ENCODE results near the gene FAM81B. TPM values are rescaled to one million over a fixed set of nuclear protein-coding genes. Genes with fewer than 3 reads are reported as not detected.

Gene FAM81B
- total RNA-seq, 1 experiment from 2014 or later, result not detected

- no peak overlapping the region for H3K4me3 Mint-ChIP-seq (ENCODE audit: low read depth, unreplicated experiment)
- no peaks in the 10 kb centered on the region for H3K36me3 Mint-ChIP-seq (ENCODE audit: insufficient read depth, unreplicated experiment)
- DNase-seq, result no peak
- no peaks in the 10 kb centered on the region for H3K27me3 Mint-ChIP-seq (ENCODE audit: unreplicated experiment)
- TF ChIP-seq CTCF (IDR thresholded peaks at IDR 0.05; ENCODE audit: unreplicated experiment), result no peak
- no peaks in the 10 kb centered on the region for H3K4me1 Mint-ChIP-seq (ENCODE audit: low read depth, unreplicated experiment)
- CTCF ChIA-PET, result interaction anchor here (0.7 kb wide), 1 partner anchor 64 kb away, joined by 4 read pairs; no protein-coding TSS in a partner anchor
- H3K27ac Mint-ChIP-seq (ENCODE audit: unreplicated experiment), result no peak overlapping the region
- BruUV-seq (replicated peaks), result no TSS peak
- intact Hi-C loops (cut with micrococcal nuclease; ENCODE audit: unreplicated experiment), result no loop called here
- no peaks in the 10 kb centered on the region for H3K9me3 Mint-ChIP-seq (ENCODE audit: low read depth, unreplicated experiment)
These were observed 33.4 kb downstream of the FAM81B start for GRCh38 chr5:95424526-95424925.

- no peak overlapping the region for H3K27ac Mint-ChIP-seq (ENCODE audit: unreplicated experiment)
- TF ChIP-seq CTCF (IDR thresholded peaks at IDR 0.05; ENCODE audit: unreplicated experiment), result no peak
These were observed 35.1 kb downstream of the FAM81B start for GRCh38 chr5:95426227-95426626.

GRCh38 chr5:95432779-95433178, 41.6 kb downstream of the FAM81B start:
- H3K9me3 Mint-ChIP-seq (ENCODE audit: low read depth, unreplicated experiment), result no peaks in the 10 kb centered on the region
- no peak for TF ChIP-seq CTCF (IDR thresholded peaks at IDR 0.05; ENCODE audit: unreplicated experiment)
- no peak for DNase-seq
- H3K4me1 Mint-ChIP-seq (ENCODE audit: low read depth, unreplicated experiment), result no peaks in the 10 kb centered on the region
- CTCF ChIA-PET, result no interaction called here
- intact Hi-C loops (cut with micrococcal nuclease; ENCODE audit: unreplicated experiment), result no loop called here
- no TSS peak for BruUV-seq (replicated peaks)
- H3K27me3 Mint-ChIP-seq (ENCODE audit: unreplicated experiment), result no peaks in the 10 kb centered on the region
- H3K36me3 Mint-ChIP-seq (ENCODE audit: insufficient read depth, unreplicated experiment), result no peaks in the 10 kb centered on the region
- no peak overlapping the region for H3K4me3 Mint-ChIP-seq (ENCODE audit: low read depth, unreplicated experiment)
- no peak overlapping the region for H3K27ac Mint-ChIP-seq (ENCODE audit: unreplicated experiment)

More at GRCh38 chr5:95426227-95426626, 35.1 kb downstream of the FAM81B start:
- Mint-ChIP-seq H3K36me3 (ENCODE audit: insufficient read depth, unreplicated experiment) (no peaks in the 10 kb centered on the region), H3K27me3 (ENCODE audit: unreplicated experiment) (no peaks in the 10 kb centered on the region), H3K9me3 (ENCODE audit: low read depth, unreplicated experiment) (no peaks in the 10 kb centered on the region), H3K4me3 (ENCODE audit: low read depth, unreplicated experiment) (no peak overlapping the region), H3K4me1 (ENCODE audit: low read depth, unreplicated experiment) (no peaks in the 10 kb centered on the region)
- DNase-seq, result no peak
- intact Hi-C loops (cut with micrococcal nuclease; ENCODE audit: unreplicated experiment), result no loop called here
- BruUV-seq (replicated peaks), result no TSS peak
- CTCF ChIA-PET, result interaction anchor here (0.7 kb wide), 1 partner anchor 80 kb away, joined by 3 read pairs; no protein-coding TSS in a partner anchor

GRCh38 chr5:95439801-95440493, 48.8 kb downstream of the FAM81B start:
- H3K36me3 Mint-ChIP-seq (ENCODE audit: insufficient read depth, unreplicated experiment), result no peaks in the 10 kb centered on the region
- no peaks in the 10 kb centered on the region for H3K27me3 Mint-ChIP-seq (ENCODE audit: unreplicated experiment)
- CTCF ChIA-PET, result no interaction called here
- BruUV-seq (replicated peaks), result no TSS peak
- H3K4me1 Mint-ChIP-seq (ENCODE audit: low read depth, unreplicated experiment), result no peaks in the 10 kb centered on the region
- intact Hi-C loops (cut with micrococcal nuclease; ENCODE audit: unreplicated experiment), result no loop called here
- no peak overlapping the region for H3K27ac Mint-ChIP-seq (ENCODE audit: unreplicated experiment)
- no peak for TF ChIP-seq CTCF (IDR thresholded peaks at IDR 0.05; ENCODE audit: unreplicated experiment)
- no peak for DNase-seq
- H3K9me3 Mint-ChIP-seq (ENCODE audit: low read depth, unreplicated experiment), result no peaks in the 10 kb centered on the region
- no peak overlapping the region for H3K4me3 Mint-ChIP-seq (ENCODE audit: low read depth, unreplicated experiment)
